ENCODE results near the gene DNAI4.

- no peak for TF ChIP-seq EP300 (IDR thresholded peaks at IDR 0.05)
- TF ChIP-seq CTCF (IDR thresholded peaks at IDR 0.05): no peak
Measured at GRCh38 chr1:66773227-66773626, 151.4 kb downstream of the DNAI4 start.
